ENCODE results near the gene TFEB. TPM values are rescaled to one million over a fixed set of nuclear protein-coding genes. Genes with fewer than 3 reads are reported as not detected.

TFEB gene
- total RNA-seq, 1 donor from 2014 or later = 0.13 TPM

DNA sequence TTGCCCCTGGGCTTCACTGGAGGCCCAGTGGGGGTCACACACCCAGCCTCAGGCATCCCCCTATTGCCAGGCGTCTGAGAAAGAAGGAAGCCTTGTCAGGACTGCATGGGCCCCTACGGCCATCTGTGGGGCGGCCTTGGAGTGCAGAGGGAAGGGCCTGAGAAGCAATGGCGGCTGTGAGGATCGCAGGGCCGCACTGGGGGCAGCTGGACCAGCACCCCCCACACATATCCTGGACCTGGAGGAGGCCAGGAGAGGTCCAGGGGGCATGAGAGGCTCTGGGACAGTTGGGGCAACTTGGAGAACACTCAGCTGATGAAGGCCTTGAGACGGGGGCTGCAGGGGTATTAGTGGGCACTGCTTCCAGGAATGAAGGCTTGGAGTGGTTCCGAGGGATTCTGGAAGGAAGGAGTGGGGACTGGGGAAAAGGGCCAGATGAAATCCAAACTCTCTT lies 80.7 kb downstream of the TFEB start:
- H3K36me3 Mint-ChIP-seq = peaks cover 10% of the 10 kb centered on the region
- H3K27ac Mint-ChIP-seq = peak overlapping the region; percentile 58
- Histone ChIP-seq H3K27me3 (no peaks in the 10 kb centered on the region), H3K27ac (no peak overlapping the region), H3K79me2 (ENCODE audit: low read depth) (no peaks in the 10 kb centered on the region), H4K20me1 (ENCODE audit: low read depth) (no peaks in the 10 kb centered on the region), H3K4me2 (no peak overlapping the region), H3K9me3 (ENCODE audit: low read depth) (no peaks in the 10 kb centered on the region), H3F3A (ENCODE audit: low read depth) (no peaks in the 10 kb centered on the region), H2AFZ (replicated peaks) (no peak overlapping the region), H3K4me1 (peaks cover 11% of the 10 kb centered on the region), H3K9ac (no peak overlapping the region), H3K36me3 (no peaks in the 10 kb centered on the region), H3K4me3 (no peak overlapping the region)
- peaks cover 23% of the 10 kb centered on the region for H3K4me1 Mint-ChIP-seq
- H3K9me3 Mint-ChIP-seq = no peaks in the 10 kb centered on the region
- H3K27me3 Mint-ChIP-seq (ENCODE audit: insufficient read depth, low read depth) = peaks cover 14% of the 10 kb centered on the region
- no peak for TF ChIP-seq EZH2 (IDR thresholded peaks at IDR 0.05)
- no peak for TF ChIP-seq EZH2phosphoT487 (IDR thresholded peaks at IDR 0.05)
- TF ChIP-seq, protein P1, sequence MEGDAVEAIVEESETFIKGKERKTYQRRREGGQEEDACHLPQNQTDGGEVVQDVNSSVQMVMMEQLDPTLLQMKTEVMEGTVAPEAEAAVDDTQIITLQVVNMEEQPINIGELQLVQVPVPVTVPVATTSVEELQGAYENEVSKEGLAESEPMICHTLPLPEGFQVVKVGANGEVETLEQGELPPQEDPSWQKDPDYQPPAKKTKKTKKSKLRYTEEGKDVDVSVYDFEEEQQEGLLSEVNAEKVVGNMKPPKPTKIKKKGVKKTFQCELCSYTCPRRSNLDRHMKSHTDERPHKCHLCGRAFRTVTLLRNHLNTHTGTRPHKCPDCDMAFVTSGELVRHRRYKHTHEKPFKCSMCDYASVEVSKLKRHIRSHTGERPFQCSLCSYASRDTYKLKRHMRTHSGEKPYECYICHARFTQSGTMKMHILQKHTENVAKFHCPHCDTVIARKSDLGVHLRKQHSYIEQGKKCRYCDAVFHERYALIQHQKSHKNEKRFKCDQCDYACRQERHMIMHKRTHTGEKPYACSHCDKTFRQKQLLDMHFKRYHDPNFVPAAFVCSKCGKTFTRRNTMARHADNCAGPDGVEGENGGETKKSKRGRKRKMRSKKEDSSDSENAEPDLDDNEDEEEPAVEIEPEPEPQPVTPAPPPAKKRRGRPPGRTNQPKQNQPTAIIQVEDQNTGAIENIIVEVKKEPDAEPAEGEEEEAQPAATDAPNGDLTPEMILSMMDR (IDR thresholded peaks at IDR 0.05) = no peak
- no peak for DNase-seq (ENCODE audit: low spot score)
- no peak overlapping the region for H3K4me3 Mint-ChIP-seq

DNA sequence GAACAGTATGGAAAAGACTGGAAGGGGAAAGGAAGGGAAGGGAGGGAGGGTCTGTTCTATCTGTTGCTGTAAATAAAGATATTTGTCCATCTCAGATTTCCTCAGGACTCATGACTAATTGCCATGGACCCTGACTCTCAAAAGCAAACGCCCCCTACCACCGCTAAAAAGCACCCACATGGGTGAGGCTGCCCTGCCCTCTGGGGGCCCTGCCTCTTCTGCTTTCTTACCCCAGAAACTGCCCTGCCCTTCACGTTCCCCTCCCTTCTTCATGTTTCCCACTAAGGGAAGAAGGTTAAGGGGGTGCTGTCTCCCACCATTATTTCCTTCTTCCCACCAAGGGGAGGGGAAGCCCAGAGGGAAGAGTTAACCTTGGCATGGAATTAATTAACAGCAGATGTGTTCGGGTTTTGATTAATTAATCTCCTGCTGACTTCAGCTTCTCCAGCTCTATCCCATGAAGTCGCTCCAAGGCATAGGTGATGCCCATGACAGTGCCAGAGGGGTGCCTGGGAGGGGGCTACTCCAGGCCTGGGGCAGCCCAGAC lies 81.2 kb downstream of the TFEB start:
- Histone ChIP-seq H3K9ac (no peak overlapping the region), H3K4me1 (peaks cover 11% of the 10 kb centered on the region), H2AFZ (replicated peaks) (no peak overlapping the region), H3K36me3 (no peaks in the 10 kb centered on the region), H3F3A (ENCODE audit: low read depth) (no peaks in the 10 kb centered on the region), H3K4me3 (no peak overlapping the region), H3K27me3 (no peaks in the 10 kb centered on the region), H4K20me1 (ENCODE audit: low read depth) (no peaks in the 10 kb centered on the region), H3K79me2 (ENCODE audit: low read depth) (no peaks in the 10 kb centered on the region), H3K9me3 (ENCODE audit: low read depth) (no peaks in the 10 kb centered on the region), H3K27ac (no peak overlapping the region), H3K4me2 (no peak overlapping the region)
- TF ChIP-seq EZH2 (IDR thresholded peaks at IDR 0.05) = no peak
- TF ChIP-seq, protein P1 (IDR thresholded peaks at IDR 0.05) = no peak
- Mint-ChIP-seq H3K36me3 (peaks cover 14% of the 10 kb centered on the region), H3K27me3 (ENCODE audit: insufficient read depth, low read depth) (peaks cover 15% of the 10 kb centered on the region), H3K9me3 (no peaks in the 10 kb centered on the region), H3K4me3 (no peak overlapping the region), H3K4me1 (peaks cover 23% of the 10 kb centered on the region), H3K27ac (no peak overlapping the region)
- DNase-seq (ENCODE audit: low spot score) = no peak

DNA sequence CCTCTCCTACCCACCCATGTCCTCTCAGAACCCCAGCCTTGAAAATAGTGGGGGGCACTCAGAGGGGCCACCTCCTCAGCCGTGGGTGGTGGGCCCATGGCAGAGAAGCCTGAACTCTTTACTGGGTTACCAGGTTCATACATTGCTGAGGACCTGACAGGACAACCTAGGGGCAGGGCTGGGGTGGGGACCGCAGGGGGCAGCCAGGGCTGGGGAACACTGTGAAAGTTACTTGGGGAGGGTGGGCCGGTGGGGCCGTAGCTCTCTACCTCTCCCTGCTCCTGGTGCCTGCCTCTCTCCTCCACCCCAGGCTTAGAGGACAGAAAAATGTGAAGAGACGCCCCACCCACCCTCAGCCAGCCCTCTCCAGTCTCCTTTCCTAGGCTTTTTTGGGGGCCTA lies 81.7 kb downstream of the TFEB start:
- peaks cover 11% of the 10 kb centered on the region for H3K4me1 ChIP-seq
- Mint-ChIP-seq H3K4me3 (no peak overlapping the region), H3K9me3 (no peaks in the 10 kb centered on the region), H3K27ac (no peak overlapping the region), H3K27me3 (ENCODE audit: insufficient read depth, low read depth) (peaks cover 13% of the 10 kb centered on the region), H3K36me3 (peaks cover 16% of the 10 kb centered on the region), H3K4me1 (peaks cover 23% of the 10 kb centered on the region)
- H4K20me1 ChIP-seq (ENCODE audit: low read depth) = no peaks in the 10 kb centered on the region
- H3K27ac ChIP-seq = no peak overlapping the region
- H3F3A ChIP-seq (ENCODE audit: low read depth) = no peaks in the 10 kb centered on the region
- H3K4me3 ChIP-seq = no peak overlapping the region
- TF ChIP-seq EZH2 (IDR thresholded peaks at IDR 0.05) = no peak
- TF ChIP-seq EZH2phosphoT487 (IDR thresholded peaks at IDR 0.05) = no peak
- TF ChIP-seq, protein P1 (IDR thresholded peaks at IDR 0.05) = no peak
- no peaks in the 10 kb centered on the region for H3K79me2 ChIP-seq (ENCODE audit: low read depth)
- no peaks in the 10 kb centered on the region for H3K9me3 ChIP-seq (ENCODE audit: low read depth)
- no peak overlapping the region for H2AFZ ChIP-seq (replicated peaks)
- H3K27me3 ChIP-seq = no peaks in the 10 kb centered on the region
- no peaks in the 10 kb centered on the region for H3K36me3 ChIP-seq
- DNase-seq (ENCODE audit: low spot score) = no peak
- no peak overlapping the region for H3K4me2 ChIP-seq
- no peak overlapping the region for H3K9ac ChIP-seq
